ENCODE measurements around the gene OR2B6. TPM values are rescaled to one million over a fixed set of nuclear protein-coding genes. Genes with fewer than 3 reads are reported as not detected.

The OR2B6 gene
- under 1 TPM in 1 of 2 experiments, not detected in 1; 0.23 TPM for total RNA-seq

GRCh38 chr6:27956941-27957340 is at the start of gene OR2B6:
OR2B6 (plus strand) TSS chr6:27957241; CDS start chr6:27957241, 0 bp downstream.

GRCh38 chr6:27911956-27912446 is 45.0 kb upstream of the OR2B6 start, which contains the start of gene OR2B2:
OR2B2 (minus strand) TSS chr6:27912396; CDS start chr6:27912319, 77 bp downstream.

Other genes starting within 250 kb of the OR2B6 start
- not detected for gene OR2B2, start 44.8 kb upstream of the OR2B6 start, total RNA-seq
- gene ZNF165, start 123.3 kb downstream of the OR2B6 start, total RNA-seq = 1 to 10 TPM in 1 of 2 experiments, under 1 TPM in 1; 0.81 to 1.1 TPM
- 1 to 10 TPM; 5.3 to 7.1 TPM for gene ZSCAN16, start 167.4 kb downstream of the OR2B6 start, total RNA-seq
- 10 to 100 TPM; 22.5 to 22.8 TPM for gene ZKSCAN8, start 184.6 kb downstream of the OR2B6 start, total RNA-seq

Measured in activated naive CD4-positive, alpha-beta T cell treated with anti-CD3 and anti-CD28 coated beads, Interleukin-2, amount 10 ng/mL, durations not matched to agents 5 hours and 36 hours (primary cell).